ENCODE measurements around the gene TM2D3. TPM values are rescaled to one million over a fixed set of nuclear protein-coding genes. Genes with fewer than 3 reads are reported as not detected.

Gene TM2D3
- total and polyA plus RNA-seq, 7 donors: 30.4 to 69.6 (median 42.4) TPM

GRCh38 chr15:101604124-101604874 is 47.9 kb downstream of the TM2D3 start:
- no peak for ATAC-seq
- no peaks in the 10 kb centered on the region for H3K9me3 ChIP-seq
- no peaks in the 10 kb centered on the region for H3K36me3 ChIP-seq (ENCODE audit: insufficient read depth in 1 of 2, low read depth in 1 of 2)
- no peak overlapping the region for H3K27ac ChIP-seq
- H3K27me3 ChIP-seq (ENCODE audit: insufficient read depth in 3 of 3, low read length in 2 of 3): no peaks in the 10 kb centered on the region
- DNase-seq: no peak
- 85 to 96% (median 86%) methylated on average over 4 of the region's 4 CpGs for WGBS, 3 donors
- H3K4me1 ChIP-seq: peaks cover 9% of the 10 kb centered on the region
- no peak for TF ChIP-seq CTCF (IDR thresholded peaks at IDR 0.05)
- no peak overlapping the region for H3K4me3 ChIP-seq
- intact Hi-C loops (cut with DNase I): no loop called here

- WGBS, 3 donors: 83 to 88% (median 88%) methylated on average over 6 of the region's 6 CpGs
- no peaks in the 10 kb centered on the region for H3K9me3 ChIP-seq
- TF ChIP-seq CTCF (IDR thresholded peaks at IDR 0.05): no peak
- no peak overlapping the region for H3K4me3 ChIP-seq
- H3K27me3 ChIP-seq (ENCODE audit: insufficient read depth in 3 of 3, low read length in 2 of 3): no peaks in the 10 kb centered on the region
- H3K4me1 ChIP-seq: peaks cover 1% of the 10 kb centered on the region
- H3K36me3 ChIP-seq (ENCODE audit: insufficient read depth in 1 of 2, low read depth in 1 of 2): no peaks in the 10 kb centered on the region
- H3K27ac ChIP-seq: no peak overlapping the region
- DNase-seq (no peak), ATAC-seq (no peak)
- intact Hi-C loops (cut with DNase I): no loop called here
Measured at GRCh38 chr15:101602801-101603200, 49.4 kb downstream of the TM2D3 start.

- H3K9me3 ChIP-seq: no peaks in the 10 kb centered on the region
- no peaks in the 10 kb centered on the region for H3K4me1 ChIP-seq
- no peaks in the 10 kb centered on the region for H3K27me3 ChIP-seq (ENCODE audit: insufficient read depth in 3 of 3, low read length in 2 of 3)
- H3K4me3 ChIP-seq: no peak overlapping the region
- H3K27ac ChIP-seq: no peak overlapping the region
- ATAC-seq (no peak), DNase-seq (no peak)
- no peak for TF ChIP-seq CTCF (IDR thresholded peaks at IDR 0.05)
- intact Hi-C loops (cut with DNase I): no loop called here
- WGBS, 3 donors: 31 to 36% (median 32%) methylated on average over 4 of the region's 4 CpGs
- H3K36me3 ChIP-seq (ENCODE audit: insufficient read depth in 1 of 2, low read depth in 1 of 2): no peaks in the 10 kb centered on the region
Measured at GRCh38 chr15:101600035-101600434, 52.1 kb downstream of the TM2D3 start.

- Histone ChIP-seq H3K4me1 (no peaks in the 10 kb centered on the region), H3K27me3 (ENCODE audit: insufficient read depth in 3 of 3, low read length in 2 of 3) (no peaks in the 10 kb centered on the region), H3K4me3 (no peak overlapping the region), H3K36me3 (ENCODE audit: insufficient read depth in 1 of 2, low read depth in 1 of 2) (no peaks in the 10 kb centered on the region), H3K27ac (no peak overlapping the region), H3K9me3 (no peaks in the 10 kb centered on the region)
- no peak for DNase-seq
- 55 to 61% (median 58%) methylated on average over 3 of the region's 3 CpGs for WGBS, 3 donors
- intact Hi-C loops (cut with DNase I): no loop called here
- TF ChIP-seq CTCF (IDR thresholded peaks at IDR 0.05): no peak
- no peak for ATAC-seq
Measured at GRCh38 chr15:101599091-101599490, 53.1 kb downstream of the TM2D3 start.

Data from psoas muscle (tissue), 8 donors.